Activated naive CD4-positive, alpha-beta T cell treated with anti-CD3 and anti-CD28 coated beads, Interleukin-2, amount 10 ng/mL, durations not matched to agents 7 days and 5 days (primary cell): ENCODE data around the gene NTS.

Experiments used
- CTCF ChIA-PET: fragments of 350-600 bp; sonication (Branson Sonifier 250); formaldehyde crosslinking; loops from one replicate; lab custom pipeline; 2021; ENCODE audit warnings: antibody characterized with exemption; lab: Charles Lee
- DNase-seq: peaks from one replicate; pipeline ENCODE4 v3.0.0-alpha.2; 2020
- H3K27ac Mint-ChIP-seq: one replicate; pipeline ENCODE4 v1.8.0; 2021; ENCODE audit warnings: mild to moderate bottlenecking, moderate library complexity, mixed read lengths
- H3K27me3 Mint-ChIP-seq: one replicate; pipeline ENCODE4 v1.8.0; 2021; ENCODE audit warnings: mild to moderate bottlenecking, mixed read lengths
- H3K36me3 Mint-ChIP-seq: one replicate; pipeline ENCODE4 v1.8.0; 2021; ENCODE audit warnings: mixed read lengths
- H3K4me1 Mint-ChIP-seq: one replicate; pipeline ENCODE4 v1.8.0; 2021; ENCODE audit warnings: mixed read lengths
- H3K4me3 Mint-ChIP-seq: one replicate; pipeline ENCODE4 v1.8.0; 2021; ENCODE audit warnings: mild to moderate bottlenecking, moderate library complexity, mixed read lengths
- H3K9me3 Mint-ChIP-seq: one replicate; pipeline ENCODE4 v1.8.0; 2021; ENCODE audit warnings: mixed read lengths

Gene NTS

DNA sequence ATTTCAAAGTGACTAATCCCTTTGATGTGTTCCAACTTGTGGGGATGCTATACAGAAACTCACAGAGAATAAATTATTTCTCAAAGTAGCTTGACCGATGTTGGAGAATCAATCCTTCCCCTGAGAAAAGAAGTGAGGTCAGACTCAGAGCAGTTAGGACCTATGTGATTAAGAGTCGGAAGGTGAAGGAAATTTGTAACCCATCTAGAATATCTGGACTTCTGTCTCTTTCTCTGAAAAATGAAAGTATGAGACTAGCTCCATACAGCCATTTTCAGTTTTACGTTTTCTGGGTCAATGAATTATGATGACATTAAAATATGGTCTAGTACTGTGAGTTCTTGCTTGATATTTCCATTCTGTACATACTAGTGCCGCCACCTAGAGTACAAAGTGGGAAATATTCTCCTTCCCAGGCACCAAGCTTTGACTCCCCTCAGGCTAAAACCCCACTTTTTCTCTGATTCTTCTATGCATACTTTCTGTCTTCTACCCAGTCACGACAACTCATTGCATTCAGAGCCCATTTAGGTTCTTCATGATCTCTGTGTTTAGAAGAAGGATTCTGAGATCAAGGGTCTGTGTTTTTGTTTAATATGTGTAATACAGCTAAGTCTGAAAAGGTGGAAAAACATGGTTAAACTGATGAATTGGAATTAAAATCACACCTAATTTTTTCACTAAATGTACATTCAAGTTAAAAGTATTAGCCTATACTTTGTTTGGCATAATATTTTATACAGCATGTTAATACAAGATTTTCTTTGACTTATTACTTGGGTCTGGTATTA lies 6.9 kb upstream of the NTS start:
- DNase-seq, result no peak
- Mint-ChIP-seq H3K4me3 (no peak overlapping the region), H3K36me3 (no peaks in the 10 kb centered on the region), H3K27ac (no peak overlapping the region), H3K4me1 (no peaks in the 10 kb centered on the region), H3K9me3 (no peaks in the 10 kb centered on the region), H3K27me3 (no peaks in the 10 kb centered on the region)
- CTCF ChIA-PET, result interaction anchor here (1.0 to 2.6 kb wide), 6 partner anchors 11 to 442 kb away, joined by 3 to 21 read pairs (median 5); no protein-coding TSS in a partner anchor

DNA sequence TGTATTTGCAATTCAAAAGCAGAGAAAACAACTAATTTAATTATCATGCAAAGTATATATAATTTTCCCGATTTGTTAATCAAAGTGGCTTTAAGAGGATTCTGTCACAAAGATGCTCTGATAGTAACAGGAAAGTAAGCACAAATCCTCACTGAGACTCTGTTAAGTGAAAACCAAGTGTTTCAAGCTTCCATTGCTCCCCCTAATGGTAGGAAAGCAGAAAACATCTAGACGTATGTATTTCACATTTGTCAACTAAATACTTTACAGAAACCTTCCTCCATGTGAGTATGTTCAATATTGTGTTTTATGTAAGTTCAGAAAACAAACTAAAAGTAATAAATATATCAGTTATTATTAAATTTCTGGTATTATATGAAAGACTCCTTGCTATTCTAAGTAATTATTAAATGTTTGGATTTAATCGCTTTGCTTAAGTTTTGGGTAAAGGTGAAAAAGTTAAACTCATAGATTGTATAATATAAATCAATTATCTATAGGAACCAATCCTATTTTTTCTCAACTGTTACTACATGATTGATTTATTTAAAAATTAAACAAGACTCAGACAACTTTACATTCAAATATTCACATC lies 1.5 kb upstream of the NTS start:
- no peak overlapping the region for H3K27ac Mint-ChIP-seq

DNA sequence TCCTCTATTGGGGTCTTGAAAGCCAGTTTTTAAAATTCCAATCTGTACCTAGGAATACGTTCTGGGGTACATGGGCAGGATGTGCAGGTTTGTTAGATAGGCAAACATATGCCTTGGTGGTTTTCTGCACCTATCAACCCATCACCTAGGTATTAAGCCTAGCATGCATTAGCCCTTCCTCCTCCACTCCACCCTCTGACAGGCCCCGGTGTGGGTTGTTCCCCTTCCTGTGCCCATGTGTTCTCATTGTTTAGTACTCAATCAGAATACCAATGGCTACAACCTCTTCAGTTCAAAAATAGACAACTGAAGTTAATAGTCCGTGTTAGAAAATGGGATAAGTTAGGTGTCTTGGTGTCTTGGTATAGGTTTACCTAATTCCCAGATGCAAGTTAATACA lies 3.4 kb downstream of the NTS start:
- Mint-ChIP-seq H3K27ac (no peak overlapping the region), H3K36me3 (no peaks in the 10 kb centered on the region), H3K4me3 (no peak overlapping the region), H3K9me3 (no peaks in the 10 kb centered on the region), H3K27me3 (no peaks in the 10 kb centered on the region), H3K4me1 (no peaks in the 10 kb centered on the region)
- CTCF ChIA-PET, result no interaction called here
- DNase-seq, result no peak

More for the DNA sequence above, 1.5 kb upstream of the NTS start:
- DNase-seq, result no peak
- no peak overlapping the region for H3K4me3 Mint-ChIP-seq
- H3K4me1 Mint-ChIP-seq, result no peaks in the 10 kb centered on the region
- CTCF ChIA-PET, result interaction anchor here (1.2 to 1.6 kb wide), 2 partner anchors 10 to 17 kb away, joined by 3 to 7 read pairs; no protein-coding TSS in a partner anchor
- no peaks in the 10 kb centered on the region for H3K36me3 Mint-ChIP-seq
- no peaks in the 10 kb centered on the region for H3K27me3 Mint-ChIP-seq
- no peaks in the 10 kb centered on the region for H3K9me3 Mint-ChIP-seq

DNA sequence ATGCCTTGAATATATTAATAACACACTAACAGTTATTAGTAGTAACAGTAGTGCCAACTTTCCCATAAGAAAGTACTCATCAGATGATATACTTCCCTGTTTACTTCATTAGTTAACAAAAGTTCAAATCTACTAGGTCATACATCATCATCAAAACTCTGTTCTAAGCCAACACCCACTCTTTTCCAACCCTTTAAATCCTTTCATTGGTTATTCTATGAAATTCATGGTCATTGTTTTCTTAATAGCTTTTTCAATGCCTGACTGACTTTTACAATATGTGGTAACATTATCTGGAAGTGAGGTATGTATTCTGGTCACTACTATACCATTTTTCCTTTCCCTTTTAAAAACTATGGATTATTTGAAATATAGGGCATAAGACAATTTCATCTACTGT lies 9.7 kb downstream of the NTS start:
- no peaks in the 10 kb centered on the region for H3K27me3 Mint-ChIP-seq
- H3K4me3 Mint-ChIP-seq, result no peak overlapping the region
- DNase-seq, result no peak
- H3K27ac Mint-ChIP-seq, result no peak overlapping the region
- CTCF ChIA-PET, result no interaction called here
- H3K4me1 Mint-ChIP-seq, result no peaks in the 10 kb centered on the region
- H3K9me3 Mint-ChIP-seq, result no peaks in the 10 kb centered on the region
- H3K36me3 Mint-ChIP-seq, result no peaks in the 10 kb centered on the region

DNA sequence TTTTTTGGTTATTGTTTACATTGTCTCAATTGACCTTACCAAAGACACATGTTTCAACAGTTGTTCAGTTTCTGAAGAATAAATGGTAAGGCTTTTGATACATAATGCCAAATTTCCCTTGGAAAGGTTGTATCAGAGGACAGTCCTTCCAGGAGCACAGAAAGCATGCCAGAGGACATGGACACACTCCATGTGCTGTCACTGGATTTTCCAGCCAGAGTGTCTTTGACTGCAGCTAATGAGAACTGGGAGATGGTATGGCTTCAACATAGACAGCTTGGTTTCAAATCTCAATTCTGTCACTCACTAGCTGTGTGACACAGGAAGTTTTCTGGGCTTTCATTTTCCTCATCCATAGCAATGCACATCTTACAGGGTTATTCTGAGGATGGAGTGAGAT lies 20.6 kb downstream of the NTS start:
- CTCF ChIA-PET, result interaction anchor here (0.6 kb wide), 1 partner anchor 390 kb away, joined by 3 read pairs; no protein-coding TSS in a partner anchor
- no peaks in the 10 kb centered on the region for H3K4me1 Mint-ChIP-seq
- no peaks in the 10 kb centered on the region for H3K36me3 Mint-ChIP-seq
- H3K4me3 Mint-ChIP-seq, result no peak overlapping the region
- H3K9me3 Mint-ChIP-seq, result no peaks in the 10 kb centered on the region
- no peak for DNase-seq
- no peaks in the 10 kb centered on the region for H3K27me3 Mint-ChIP-seq
- H3K27ac Mint-ChIP-seq, result no peak overlapping the region

DNA sequence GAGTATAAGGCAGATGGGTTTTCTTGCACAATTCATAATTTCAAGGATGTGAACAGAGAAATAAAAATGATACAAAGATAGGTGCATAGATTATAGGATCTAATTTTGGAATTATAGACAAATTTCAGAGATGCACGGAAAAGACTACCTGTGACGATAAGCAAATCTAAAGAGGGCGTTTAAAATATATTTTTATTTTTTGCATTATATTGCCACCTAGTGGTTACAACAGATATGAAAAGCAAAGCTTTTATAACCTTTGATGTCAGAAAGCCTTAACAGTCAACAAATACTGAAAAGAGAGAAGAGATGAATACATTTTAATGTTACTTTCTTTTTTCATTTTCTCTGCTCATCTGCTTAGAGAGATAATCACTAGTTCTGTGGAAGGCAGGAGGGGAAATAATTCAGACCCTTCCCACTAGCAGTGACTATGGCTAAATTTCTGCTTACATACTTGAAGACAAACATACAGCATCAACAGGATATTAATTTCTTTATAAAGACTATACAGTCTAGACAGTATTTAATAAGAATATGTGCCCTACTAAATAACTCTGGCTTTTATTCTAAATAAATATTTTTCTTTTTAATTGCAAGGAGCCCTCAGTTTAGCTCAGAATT lies 46.3 kb downstream of the NTS start:
- no peak for DNase-seq
- Mint-ChIP-seq H3K9me3 (no peaks in the 10 kb centered on the region), H3K4me3 (no peak overlapping the region), H3K27me3 (no peaks in the 10 kb centered on the region), H3K4me1 (no peaks in the 10 kb centered on the region), H3K36me3 (no peaks in the 10 kb centered on the region), H3K27ac (no peak overlapping the region)
- CTCF ChIA-PET, result interaction anchor here (0.8 to 1.8 kb wide), 6 partner anchors 16 to 496 kb away, joined by 3 to 8 read pairs (median 4); no protein-coding TSS in a partner anchor

DNA sequence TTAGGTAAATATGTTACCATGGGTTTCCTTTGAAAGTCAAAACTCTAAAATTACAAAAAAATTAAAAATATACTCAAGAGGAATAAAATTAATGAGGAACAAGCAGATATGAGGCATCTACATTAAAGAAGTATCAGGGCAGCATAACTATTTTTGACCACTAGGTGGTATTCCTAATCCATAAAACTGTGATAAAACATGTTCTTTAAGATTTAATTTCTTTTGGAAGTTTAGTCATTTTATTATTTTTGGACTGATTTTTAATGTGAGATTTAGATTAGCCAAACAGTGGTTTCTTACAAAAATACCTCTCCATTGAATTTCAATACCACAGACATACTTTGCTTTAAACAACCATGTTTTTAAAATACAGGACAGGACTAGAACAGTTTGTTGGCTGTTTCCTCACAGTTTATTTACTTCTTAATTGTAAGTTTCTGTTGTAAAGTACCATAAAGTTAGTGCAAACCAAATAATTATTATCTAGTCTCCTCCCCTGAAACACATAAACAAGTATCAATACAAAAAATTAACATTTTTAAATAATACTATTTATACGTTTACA lies 49.8 kb downstream of the NTS start:
- no peaks in the 10 kb centered on the region for H3K36me3 Mint-ChIP-seq
- H3K27me3 Mint-ChIP-seq, result no peaks in the 10 kb centered on the region
- H3K27ac Mint-ChIP-seq, result no peak overlapping the region
- no peak overlapping the region for H3K4me3 Mint-ChIP-seq
- CTCF ChIA-PET, result interaction anchor here (1.1 kb wide), 1 partner anchor 9 kb away, joined by 3 read pairs; no protein-coding TSS in a partner anchor
- H3K9me3 Mint-ChIP-seq, result no peaks in the 10 kb centered on the region
- H3K4me1 Mint-ChIP-seq, result no peaks in the 10 kb centered on the region
- DNase-seq, result no peak

DNA sequence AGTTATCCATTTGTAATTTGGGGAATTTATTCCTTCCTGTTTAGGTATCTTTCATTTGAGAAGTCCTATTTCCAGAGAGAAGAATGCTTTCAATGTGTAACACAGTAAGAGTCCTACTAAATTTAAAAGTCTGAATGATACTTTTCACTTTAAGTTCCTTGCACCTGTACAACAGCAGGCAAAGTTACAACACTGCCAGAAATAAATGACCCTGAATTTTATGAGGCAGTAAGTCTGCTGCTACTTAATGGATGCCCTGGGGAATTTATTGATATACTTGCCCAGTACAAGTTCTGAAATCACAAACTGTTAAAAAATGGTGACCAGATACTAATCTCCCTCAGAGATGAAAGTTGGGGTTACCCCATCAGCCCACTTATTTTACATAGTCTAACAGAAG lies 53.1 kb downstream of the NTS start:
- Mint-ChIP-seq H3K4me3 (no peak overlapping the region), H3K4me1 (no peaks in the 10 kb centered on the region), H3K27me3 (no peaks in the 10 kb centered on the region), H3K9me3 (no peaks in the 10 kb centered on the region), H3K36me3 (no peaks in the 10 kb centered on the region), H3K27ac (no peak overlapping the region)
- DNase-seq, result no peak
- CTCF ChIA-PET, result no interaction called here
